Smooth muscle cell of the umbilical artery (primary cell): ENCODE results near the gene ERCC8. TPM values are rescaled to one million over a fixed set of nuclear protein-coding genes. Genes with fewer than 3 reads are reported as not detected.

ENCODE experiments used
- total RNA-seq: library from RNA; depleted of rRNA; stranded (reverse); fragments of >200 nt; gene quantifications from 2 replicates; pipeline ENCODE4 v1.2.3, GENCODE V29; 2014

The ERCC8 gene
- 32.8 and 33.3 TPM in 2 replicates for total RNA-seq

DNA sequence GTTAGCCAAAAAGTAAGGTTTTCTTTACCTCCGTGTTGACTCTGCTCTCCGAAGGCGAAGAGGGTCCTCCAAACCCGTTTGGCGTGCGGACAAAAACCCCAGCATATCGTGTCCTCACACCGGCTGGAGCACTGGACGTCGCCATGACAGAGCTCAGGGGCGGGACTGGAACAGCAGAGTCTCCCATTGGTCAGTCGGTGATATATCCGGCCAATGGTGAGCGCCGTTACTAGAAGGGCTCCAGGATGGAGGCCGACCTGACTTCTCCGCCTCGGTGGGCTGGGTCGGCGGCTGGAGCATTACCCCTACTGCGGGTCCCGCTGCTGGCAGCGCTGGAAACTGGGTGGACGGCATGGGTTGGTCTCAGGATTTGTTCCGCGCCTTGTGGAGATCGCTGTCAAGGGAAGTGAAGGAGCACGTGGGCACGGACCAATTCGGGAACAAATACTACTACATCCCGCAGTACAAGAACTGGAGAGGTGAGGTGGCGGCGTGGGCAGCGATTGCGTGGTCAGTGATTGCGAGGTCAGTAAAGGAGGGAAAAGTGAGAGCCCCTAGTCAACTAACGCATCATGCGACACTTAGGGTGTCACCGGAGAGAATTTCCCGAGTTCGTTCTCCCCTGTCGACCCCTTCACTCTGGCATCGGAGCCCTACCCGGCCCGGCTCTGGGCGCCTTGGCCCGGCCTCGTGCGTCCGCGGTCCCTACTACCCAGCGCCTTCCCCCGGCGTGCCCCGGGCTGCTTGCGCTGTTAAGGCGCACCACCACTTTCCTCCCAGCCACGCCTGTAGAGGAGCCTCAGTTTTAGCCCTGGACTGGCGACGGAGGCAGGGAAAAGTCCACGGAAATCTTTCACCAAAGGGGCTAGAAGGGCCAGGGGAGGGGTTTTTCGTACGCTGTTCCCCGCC, at the start of gene ERCC8, which contains the start of gene NDUFAF2:
TSS of gene ERCC8 (minus strand) at position 167 of the 909 bp plus-strand sequence. CDS start at position 105, 62 bp downstream.
TSS of gene NDUFAF2 (plus strand) at position 302 of the 909 bp plus-strand sequence. CDS start at position 353, 51 bp downstream.

GRCh38 chr5:60843936-60844905, 100.6 kb downstream of the ERCC8 start, which contains the start of gene ELOVL7:
TSS of gene ELOVL7 (minus strand) at chr5:60844269. CDS start at chr5:60787397, 56,872 bp downstream.

Other genes with a start within 250 kb of the ERCC8 start
- gene DEPDC1B, start 244.9 kb downstream of the ERCC8 start, total RNA-seq = 1.5 and 4.8 TPM in 2 replicates
- 0.09 TPM in 1 of 2 replicates, not detected in the other for gene ELOVL7, start 100.8 kb downstream of the ERCC8 start, total RNA-seq
- gene NDUFAF2, start 135 bp upstream of the ERCC8 start, total RNA-seq = 17.3 and 23.8 TPM in 2 replicates
- 58.5 and 102 TPM in 2 replicates for gene SMIM15, start 217.4 kb upstream of the ERCC8 start, total RNA-seq